HepG2 (cell line): ENCODE results near the gene GART. TPM values are rescaled to one million over a fixed set of nuclear protein-coding genes. Genes with fewer than 3 reads are reported as not detected.
A peak's percentile ranks its signal among the peaks of the same experiment; 100 is the strongest.

ENCODE experiments used
- ATF1 ChIP-seq: IDR thresholded peaks from 2 replicates; pipeline ENCODE4 v1.6.1; 2016; ENCODE audit warnings: mild to moderate bottlenecking, control low read depth
- CEBPB ChIP-seq: IDR thresholded peaks from 2 replicates; pipeline ENCODE4 v1.6.1; 2011; ENCODE audit warnings: low read depth, low read length, improper control_type of control experiment, borderline replicate concordance
- DR1 ChIP-seq: sonication (generic); formaldehyde crosslinking; IDR thresholded peaks from 2 replicates; pipeline ENCODE4 v1.8.0; 2021; ENCODE audit warnings: mild to moderate bottlenecking, missing genetic modification reagents, inconsistent platforms
- E2F2 ChIP-seq: sonication (generic); formaldehyde crosslinking; IDR thresholded peaks from 2 replicates; pipeline ENCODE4 v1.4.0; 2020; ENCODE audit warnings: missing genetic modification reagents, borderline replicate concordance
- EED ChIP-seq: sonication (generic); formaldehyde crosslinking; IDR thresholded peaks from 2 replicates; pipeline ENCODE4 v1.5.0; 2020; ENCODE audit warnings: mild to moderate bottlenecking, missing genetic modification reagents
- GMEB1 ChIP-seq: sonication (generic); formaldehyde crosslinking; IDR thresholded peaks from 2 replicates; pipeline ENCODE4 v1.5.1; 2020; ENCODE audit warnings: missing genetic modification reagents, mild to moderate bottlenecking, borderline replicate concordance
- KDM2A ChIP-seq: sonication (generic); formaldehyde crosslinking; IDR thresholded peaks from 2 replicates; pipeline ENCODE4 v1.4.0; 2020; ENCODE audit warnings: low read depth, missing genetic modification reagents, borderline replicate concordance
- NFE2L1 ChIP-seq: sonication (generic); formaldehyde crosslinking; IDR thresholded peaks from 2 replicates; pipeline ENCODE4 v1.4.0; 2020; ENCODE audit warnings: missing genetic modification reagents, mild to moderate bottlenecking, borderline replicate concordance
- POLR2G ChIP-seq: fragments of 200-400 bp; formaldehyde crosslinking; IDR thresholded peaks from 2 replicates; pipeline ENCODE4 v1.6.1; 2018; ENCODE audit warnings: mild to moderate bottlenecking, low read depth, low read length, moderate library complexity
- RBM22 ChIP-seq: fragments of 200-400 bp; formaldehyde crosslinking; optimal IDR thresholded peaks from 2 replicates; pipeline ENCODE3; 2017; ENCODE audit warnings: mild to moderate bottlenecking, low read length, moderate library complexity
- SAFB2 ChIP-seq: sonication (generic); formaldehyde crosslinking; IDR thresholded peaks from 2 replicates; pipeline ENCODE4 v1.5.1; 2020; ENCODE audit warnings: missing genetic modification reagents, low read depth, mild to moderate bottlenecking, borderline replicate concordance
- SSRP1 ChIP-seq: IDR thresholded peaks from 2 replicates; pipeline ENCODE4 v1.6.1; 2016; ENCODE audit warnings: control low read depth
- ZBTB33 ChIP-seq: sonication (generic); formaldehyde crosslinking; IDR thresholded peaks from 2 replicates; pipeline ENCODE4 v1.4.0; 2020; ENCODE audit warnings: missing genetic modification reagents
- ZC3H4 ChIP-seq: sonication (generic); formaldehyde crosslinking; IDR thresholded peaks from 2 replicates; pipeline ENCODE4 v1.4.0; 2020; ENCODE audit warnings: missing genetic modification reagents, borderline replicate concordance
- ZGPAT ChIP-seq: IDR thresholded peaks from 2 replicates; pipeline ENCODE4 v1.6.1; 2016; ENCODE audit warnings: mild to moderate bottlenecking
- ZNF235 ChIP-seq: sonication (generic); formaldehyde crosslinking; IDR thresholded peaks from 2 replicates; pipeline ENCODE4 v1.8.1; 2023; ENCODE audit warnings: mild to moderate bottlenecking, missing genetic modification reagents, borderline replicate concordance
- ZNF24 ChIP-seq: fragments of 450-650 bp; IDR thresholded peaks from 2 replicates; pipeline ENCODE4 v1.6.1; 2017; ENCODE audit warnings: antibody characterized with exemption, mild to moderate bottlenecking
- ZNF329 ChIP-seq: sonication (generic); formaldehyde crosslinking; IDR thresholded peaks from 2 replicates; pipeline ENCODE4 v1.9.0; 2021; ENCODE audit warnings: low read depth, mild to moderate bottlenecking, missing genetic modification reagents
- ZNF740 ChIP-seq: sonication (generic); formaldehyde crosslinking; IDR thresholded peaks from 2 replicates; pipeline ENCODE4 v1.4.0; 2020; ENCODE audit warnings: missing genetic modification reagents
- ZNF770 ChIP-seq: sonication (generic); formaldehyde crosslinking; IDR thresholded peaks from 2 replicates; pipeline ENCODE4 v1.5.0; 2020; ENCODE audit warnings: mild to moderate bottlenecking, missing genetic modification reagents
- polyA plus RNA-seq, 8 experiments: library from polyadenylated mRNA; depleted of rRNA in 3 of 8; stranded (reverse) in 7 of 8; unstranded in 1 of 8; fragments of >200 nt; fragmentation: Illumina TruSeq in 4 of 8; extraction: Trizol in 4 of 8; gene quantifications; 2 replicates each; pipeline versions ENCODE4 v1.2.1 to v1.2.3, GENCODE V29; 2011 to 2016; ENCODE audit warnings: low read depth in 4 of 8, missing spikeins in 1 of 8, mixed read lengths in 1 of 8; ENCODE audit not compliant: insufficient read depth in 1 of 8
- total RNA-seq, 5 experiments: library from RNA; depleted of rRNA; stranded (reverse); fragments of >200 nt; fragmentation: Illumina TruSeq; extraction: Trizol; gene quantifications; 2 replicates each; pipeline ENCODE4 v1.2.3, GENCODE V29; 2016; ENCODE audit warnings: low read depth in 1 of 5

GART gene
- total and polyA plus RNA-seq, 2 of the 13 experiments (the other 11 are each of a cell fraction or from before 2014, with no cell fraction given): 17.9 to 109 TPM

- TF ChIP-seq SSRP1 (CRISPR knock-in tag) (peak; percentile 65; the same call in 1 of the 2 replicates), NFE2L1 (no peak), CEBPB (peak; percentile 68; the same call in 1 of the 2 replicates), KDM2A (CRISPR knock-in tag) (no peak), EED (no peak), ZNF329 (CRISPR knock-in tag) (no peak), ZNF235 (CRISPR knock-in tag) (no peak), DR1 (CRISPR knock-in tag) (no peak), ZNF770 (CRISPR knock-in tag) (no peak), ATF1 (peak; percentile 36; the same call in 1 of the 2 replicates), SAFB2 (CRISPR knock-in tag) (0 out of 2 replicates have a peak, but pooled peaks have one; percentile 8), ZNF24 (no peak), GMEB1 (no peak), E2F2 (CRISPR knock-in tag) (no peak), ZBTB33 (peak; percentile 33; the same call in 1 of the 2 replicates), ZC3H4 (CRISPR knock-in tag) (no peak), ZGPAT (CRISPR knock-in tag) (no peak), ZNF740 (CRISPR knock-in tag) (no peak), POLR2G (peak; percentile 36; the same call in 1 of the 2 replicates), RBM22 (peak; percentile 98)
Measured at GRCh38 chr21:33552093-33552998, 10.4 kb upstream of the GART start (continued).
